ENCODE results near the gene MATCAP1.

DNA sequence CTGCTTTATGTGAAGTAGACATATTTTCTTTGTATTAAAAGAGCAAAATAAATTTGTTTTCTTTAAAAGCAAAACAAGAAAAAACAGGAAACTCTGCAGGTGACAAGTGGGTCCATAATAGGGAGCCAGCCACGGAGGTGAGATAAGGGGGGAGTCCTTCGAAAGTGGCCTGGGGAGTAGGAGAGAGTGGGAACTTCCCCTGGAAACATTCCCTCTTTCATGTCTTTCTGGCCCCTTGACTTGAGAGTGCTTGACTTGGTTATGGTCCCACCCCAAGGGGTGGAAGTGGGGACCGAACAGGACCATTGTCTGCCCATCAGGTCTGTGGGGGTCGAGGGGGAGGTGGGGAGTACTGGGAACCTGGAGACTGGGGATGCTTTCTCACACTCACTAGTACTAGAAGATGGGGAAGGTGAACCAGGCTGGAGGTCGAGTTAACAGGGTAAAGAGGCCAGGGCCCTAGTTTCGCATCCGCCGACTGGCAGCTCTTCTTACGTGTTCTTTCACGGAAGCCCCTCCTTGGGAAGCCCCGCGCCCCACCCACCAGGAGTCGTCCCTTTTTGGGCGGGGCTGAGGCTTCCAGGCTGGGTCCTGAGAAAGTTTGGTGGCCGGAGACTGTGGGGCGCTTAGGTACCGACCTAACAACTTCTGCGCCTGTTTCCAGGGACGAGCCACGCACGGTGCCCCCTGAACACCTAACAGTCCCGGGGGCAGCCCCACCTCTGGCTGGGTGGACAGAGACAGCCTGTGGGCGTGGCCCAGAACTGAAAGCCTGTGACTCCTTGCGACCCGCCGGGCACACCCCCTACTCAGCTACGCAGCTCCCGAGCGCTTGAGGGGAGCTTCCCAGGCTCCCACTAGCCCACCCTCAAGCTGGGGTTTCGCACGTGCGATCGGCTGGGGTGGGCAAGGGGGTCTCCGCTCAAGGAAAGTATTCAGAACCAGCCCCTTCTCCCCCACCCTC, 24.8 kb downstream of the MATCAP1 start:
- TF ChIP-seq, protein P1, sequence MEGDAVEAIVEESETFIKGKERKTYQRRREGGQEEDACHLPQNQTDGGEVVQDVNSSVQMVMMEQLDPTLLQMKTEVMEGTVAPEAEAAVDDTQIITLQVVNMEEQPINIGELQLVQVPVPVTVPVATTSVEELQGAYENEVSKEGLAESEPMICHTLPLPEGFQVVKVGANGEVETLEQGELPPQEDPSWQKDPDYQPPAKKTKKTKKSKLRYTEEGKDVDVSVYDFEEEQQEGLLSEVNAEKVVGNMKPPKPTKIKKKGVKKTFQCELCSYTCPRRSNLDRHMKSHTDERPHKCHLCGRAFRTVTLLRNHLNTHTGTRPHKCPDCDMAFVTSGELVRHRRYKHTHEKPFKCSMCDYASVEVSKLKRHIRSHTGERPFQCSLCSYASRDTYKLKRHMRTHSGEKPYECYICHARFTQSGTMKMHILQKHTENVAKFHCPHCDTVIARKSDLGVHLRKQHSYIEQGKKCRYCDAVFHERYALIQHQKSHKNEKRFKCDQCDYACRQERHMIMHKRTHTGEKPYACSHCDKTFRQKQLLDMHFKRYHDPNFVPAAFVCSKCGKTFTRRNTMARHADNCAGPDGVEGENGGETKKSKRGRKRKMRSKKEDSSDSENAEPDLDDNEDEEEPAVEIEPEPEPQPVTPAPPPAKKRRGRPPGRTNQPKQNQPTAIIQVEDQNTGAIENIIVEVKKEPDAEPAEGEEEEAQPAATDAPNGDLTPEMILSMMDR (IDR thresholded peaks at IDR 0.05; ENCODE audit: control extremely low read depth in 1 of 3, insufficient read depth in 1 of 3, low read depth in 1 of 3, low read length in 3 of 3) = no peak
- no peak for TF ChIP-seq SIN3A (conservative IDR thresholded peaks at IDR 0.05 in 1 of 2, IDR thresholded peaks at IDR 0.05 in 1 of 2; ENCODE audit: low read depth in 1 of 2, low read length in 2 of 2)
- TF ChIP-seq HDAC6 (IDR thresholded peaks at IDR 0.05; ENCODE audit: low read depth, low read length) = no peak
